Endothelial cell of umbilical vein (primary cell): ENCODE measurements around the gene UQCRH. TPM values are rescaled to one million over a fixed set of nuclear protein-coding genes. Genes with fewer than 3 reads are reported as not detected.
"Not testable (repeated sequence)": the region's sequence is repeated elsewhere in the genome, so short reads cannot be mapped to it uniquely, and the experiment has no call there.

Source experiments
- BruUV-seq: library from RNA; stranded (reverse); fragments of 400-500 nt; replicated peaks from 2 replicates; lab custom pipeline; 2021; lab: Mats Ljungman, UMichigan
- CTCF ChIA-PET: fragments of 300-600, 350-600 bp; sonication (Branson Sonifier 250); formaldehyde crosslinking; loops from one replicate; lab custom pipeline; 2021; ENCODE audit warnings: antibody characterized with exemption, inconsistent platforms; lab: Charles Lee
- POLR2A ChIA-PET: fragments of 300-600, 350-600 bp; sonication (Branson Sonifier 250); formaldehyde crosslinking; loops from one replicate; lab custom pipeline; 2021; ENCODE audit warnings: antibody characterized with exemption, inconsistent platforms; lab: Charles Lee
- DNase-seq: peaks from one replicate; pipeline ENCODE4 v3.0.0-alpha.2; 2011; ENCODE audit warnings: low read depth, low spot score
- FAIRE-seq: peaks from 2 replicates; lab custom pipeline; 2011; peaks lifted over from hg19 to GRCh38; lab: Jason Lieb, UNC
- H2AFZ ChIP-seq: 2 replicates; pipeline ENCODE4 v1.6.0; 2012; ENCODE audit warnings: low read depth, low read length, control low read depth, inconsistent platforms
- H3K27ac ChIP-seq: 2 replicates; pipeline ENCODE4 v1.5.1; 2011; ENCODE audit warnings: low read depth, mild to moderate bottlenecking, control low read depth, low read length, moderate library complexity; ENCODE audit not compliant: insufficient read depth
- H3K27me3 ChIP-seq, 2 experiments: 2 replicates each; pipeline versions ENCODE4 v1.6.0 to v1.6.1; 2011; ENCODE audit warnings: low read length in 2 of 2, mixed read lengths in 1 of 2; ENCODE audit not compliant: control insufficient read depth in 2 of 2, insufficient read depth in 2 of 2
- H3K36me3 ChIP-seq, 2 experiments: 2 replicates in 1 of 2; 3 replicates in 1 of 2; pipeline ENCODE4 v1.5.1; 2011; ENCODE audit warnings: low read length in 2 of 2, mild to moderate bottlenecking in 1 of 2, moderate library complexity in 1 of 2; ENCODE audit not compliant: control insufficient read depth in 2 of 2, insufficient read depth in 2 of 2; ENCODE audit errors: extremely low read depth in 1 of 2
- H3K4me1 ChIP-seq: 3 replicates; pipeline ENCODE4 v1.5.1; 2011; ENCODE audit warnings: mild to moderate bottlenecking, low read length; ENCODE audit not compliant: control insufficient read depth, insufficient read depth; ENCODE audit errors: extremely low read depth
- H3K4me2 ChIP-seq: 2 replicates; pipeline ENCODE4 v1.6.1; 2011; ENCODE audit warnings: low read length, control low read depth, mixed read lengths; ENCODE audit not compliant: insufficient read depth
- H3K4me3 ChIP-seq, 3 experiments: fragments of 200-600 bp in 1 of 3; sonication (generic), shearing (Covaris generic) in 1 of 3; replicated peaks in 1 of 3; 2 replicates each; pipeline ENCODE4 v1.5.1; 2011 to 2016; ENCODE audit warnings: control low read depth in 3 of 3, low read length in 3 of 3, mild to moderate bottlenecking in 2 of 3, inconsistent platforms in 1 of 3, low read depth in 1 of 3, moderate library complexity in 1 of 3; ENCODE audit not compliant: insufficient read depth in 1 of 3
- H3K79me2 ChIP-seq: 2 replicates; pipeline ENCODE4 v1.6.0; 2012; ENCODE audit warnings: low read length, inconsistent platforms; ENCODE audit not compliant: control insufficient read depth, insufficient read depth
- H3K9ac ChIP-seq: replicated peaks from 2 replicates; pipeline ENCODE3; 2011; ENCODE audit warnings: low read length, control low read depth; ENCODE audit not compliant: insufficient read depth; ENCODE audit errors: extremely low read depth
- H3K9me1 ChIP-seq: replicated peaks from 3 replicates; pipeline ENCODE4 v1.6.0; 2011; ENCODE audit warnings: mild to moderate bottlenecking, low read length; ENCODE audit not compliant: control insufficient read depth, insufficient read depth; ENCODE audit errors: extremely low read depth
- H3K9me3 ChIP-seq: replicated peaks from 2 replicates; pipeline ENCODE4 v1.5.1; 2012; ENCODE audit warnings: low read length, inconsistent platforms; ENCODE audit not compliant: control insufficient read depth, insufficient read depth
- H4K20me1 ChIP-seq: replicated peaks from 2 replicates; pipeline ENCODE3; 2011; ENCODE audit warnings: mild to moderate bottlenecking, low read length; ENCODE audit not compliant: control insufficient read depth, insufficient read depth; ENCODE audit errors: extremely low read depth
- EZH2 ChIP-seq: IDR thresholded peaks from 2 replicates; pipeline ENCODE4 v1.6.1; 2012; ENCODE audit warnings: borderline replicate concordance, low read depth, mild to moderate bottlenecking, moderate library complexity, low read length, inconsistent platforms; ENCODE audit not compliant: severe bottlenecking
- FOS ChIP-seq: IDR thresholded peaks from 2 replicates; pipeline ENCODE4 v1.6.1; 2011; ENCODE audit warnings: mild to moderate bottlenecking, low read length, moderate library complexity, borderline replicate concordance; ENCODE audit not compliant: insufficient read depth
- GATA2 ChIP-seq: IDR thresholded peaks from 2 replicates; pipeline ENCODE4 v1.7.0; 2011; ENCODE audit warnings: low read depth, mild to moderate bottlenecking, moderate library complexity, mixed read lengths, low read length; ENCODE audit not compliant: insufficient read length, insufficient read depth
- JUN ChIP-seq: IDR thresholded peaks from 2 replicates; pipeline ENCODE4 v1.6.1; 2011; ENCODE audit warnings: borderline replicate concordance, low read depth; ENCODE audit not compliant: insufficient read length, insufficient read depth
- MAX ChIP-seq: IDR thresholded peaks from 2 replicates; pipeline ENCODE4 v1.6.1; 2011; ENCODE audit not compliant: insufficient read depth, insufficient read length
- MYC ChIP-seq: IDR thresholded peaks from one replicate; pipeline ENCODE4 v1.6.1; 2011; ENCODE audit warnings: mild to moderate bottlenecking, low read depth, low read length
- POLR2A ChIP-seq: IDR thresholded peaks from 2 replicates; pipeline ENCODE4 v1.6.1; 2012; ENCODE audit warnings: low read depth, mild to moderate bottlenecking, control low read depth, low read length
- POLR2AphosphoS5 ChIP-seq: IDR thresholded peaks from 2 replicates; pipeline ENCODE4 v1.6.1; 2012; ENCODE audit warnings: low read depth, mild to moderate bottlenecking, control low read depth, low read length, moderate library complexity; ENCODE audit not compliant: insufficient read depth
- dilution Hi-C: fragments of 300-500 bp; cut with MboI; formaldehyde crosslinking; loops from one replicate; pipeline ENCODE4 v1.15.0; 2019; ENCODE audit warnings: low sequenced_read_pairs; ENCODE audit not compliant: extremely low pct_ligation_motif_present
- intact Hi-C: fragments of 100-400 bp; cut with micrococcal nuclease; formaldehyde crosslinking; loops from one replicate; pipeline ENCODE4 v1.10.0; 2022
- polyA plus RNA-seq, 4 experiments: library from polyadenylated mRNA; depleted of rRNA in 3 of 4; stranded (reverse) in 3 of 4; unstranded in 1 of 4; fragments of >200 nt; gene quantifications; 2 replicates each; pipeline versions ENCODE4 v1.2.1 to v1.2.3, GENCODE V29; 2011 to 2012; ENCODE audit warnings: missing spikeins in 1 of 4
- total RNA-seq: library from RNA; stranded (reverse); gene quantifications from 2 replicates; pipeline ENCODE4 v1.2.3, GENCODE V29; 2021
- TF ChIP-seq, protein P1 (sequence below), 2 donors: IDR thresholded peaks; 1 replicate in 1 of 2; 2 replicates in 1 of 2; pipeline ENCODE4 v1.5.1; 2011; ENCODE audit warnings: low read length in 2 of 2, mild to moderate bottlenecking in 2 of 2, moderate library complexity in 2 of 2, control low read depth in 1 of 2, inconsistent platforms in 1 of 2, low read depth in 1 of 2; ENCODE audit not compliant: insufficient read depth in 1 of 2; ENCODE audit errors: extremely low read depth in 1 of 2

UQCRH gene
- total and polyA plus RNA-seq, 2 donors (not counting 3 experiments of a cell fraction or from before 2014, with no cell fraction given), result 253 to 527 TPM

DNA sequence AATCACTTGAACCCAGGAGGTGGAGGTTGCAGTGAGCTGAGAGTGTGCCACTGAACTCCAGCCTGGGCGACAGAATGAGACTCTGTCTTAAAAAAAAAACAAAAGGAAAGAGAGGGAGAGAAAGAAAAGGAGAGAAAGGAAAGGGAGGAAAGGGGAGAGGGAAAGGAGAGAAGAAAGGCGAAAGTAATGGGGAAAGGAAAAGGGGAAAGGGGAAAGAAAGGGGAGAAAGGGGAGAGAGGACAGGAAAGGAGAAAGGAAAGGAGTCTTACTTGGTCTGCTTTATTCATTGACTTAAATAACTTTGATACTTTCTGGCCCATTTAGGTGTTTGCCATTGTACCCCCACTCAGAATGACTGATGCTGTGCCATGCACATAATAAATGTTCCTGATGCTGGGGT lies 48.9 kb downstream of the UQCRH start:
- CTCF ChIA-PET, result interaction anchor here (1.2 kb wide), 1 partner anchor 11 kb away, joined by 4 read pairs; no protein-coding TSS in a partner anchor
- Histone ChIP-seq H3K4me3 (no peak overlapping the region), H3K4me1 (no peaks in the 10 kb centered on the region), H3K4me2 (no peak overlapping the region), H2AFZ (no peak overlapping the region), H3K79me2 (no peaks in the 10 kb centered on the region), H3K9me1 (no peaks in the 10 kb centered on the region), H3K36me3 (peaks cover 20 to 26% of the 10 kb centered on the region in 2 experiments), H3K9ac (no peak overlapping the region), H4K20me1 (no peaks in the 10 kb centered on the region), H3K27me3 (no peaks in the 10 kb centered on the region), H3K9me3 (no peaks in the 10 kb centered on the region), H3K27ac (no peak overlapping the region)
- TF ChIP-seq POLR2AphosphoS5, result no peak
- no peak for TF ChIP-seq POLR2A
- no peak for TF ChIP-seq EZH2
- TF ChIP-seq, protein P1, sequence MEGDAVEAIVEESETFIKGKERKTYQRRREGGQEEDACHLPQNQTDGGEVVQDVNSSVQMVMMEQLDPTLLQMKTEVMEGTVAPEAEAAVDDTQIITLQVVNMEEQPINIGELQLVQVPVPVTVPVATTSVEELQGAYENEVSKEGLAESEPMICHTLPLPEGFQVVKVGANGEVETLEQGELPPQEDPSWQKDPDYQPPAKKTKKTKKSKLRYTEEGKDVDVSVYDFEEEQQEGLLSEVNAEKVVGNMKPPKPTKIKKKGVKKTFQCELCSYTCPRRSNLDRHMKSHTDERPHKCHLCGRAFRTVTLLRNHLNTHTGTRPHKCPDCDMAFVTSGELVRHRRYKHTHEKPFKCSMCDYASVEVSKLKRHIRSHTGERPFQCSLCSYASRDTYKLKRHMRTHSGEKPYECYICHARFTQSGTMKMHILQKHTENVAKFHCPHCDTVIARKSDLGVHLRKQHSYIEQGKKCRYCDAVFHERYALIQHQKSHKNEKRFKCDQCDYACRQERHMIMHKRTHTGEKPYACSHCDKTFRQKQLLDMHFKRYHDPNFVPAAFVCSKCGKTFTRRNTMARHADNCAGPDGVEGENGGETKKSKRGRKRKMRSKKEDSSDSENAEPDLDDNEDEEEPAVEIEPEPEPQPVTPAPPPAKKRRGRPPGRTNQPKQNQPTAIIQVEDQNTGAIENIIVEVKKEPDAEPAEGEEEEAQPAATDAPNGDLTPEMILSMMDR (IDR thresholded peaks at IDR 0.05; ENCODE audit: extremely low read depth in 1 of 2, insufficient read depth in 1 of 2, low read depth in 1 of 2, low read length in 2 of 2), result no peak
- TF ChIP-seq MAX, result no peak
- TF ChIP-seq MYC, result no peak
- no peak for TF ChIP-seq JUN
- TF ChIP-seq FOS, result no peak
- no peak for TF ChIP-seq GATA2
- dilution Hi-C loops, result no loop called here
- POLR2A ChIA-PET, result no interaction called here
- FAIRE-seq (no peak), DNase-seq (no peak)
- BruUV-seq, result no TSS peak
- intact Hi-C loops, result no loop called here

DNA sequence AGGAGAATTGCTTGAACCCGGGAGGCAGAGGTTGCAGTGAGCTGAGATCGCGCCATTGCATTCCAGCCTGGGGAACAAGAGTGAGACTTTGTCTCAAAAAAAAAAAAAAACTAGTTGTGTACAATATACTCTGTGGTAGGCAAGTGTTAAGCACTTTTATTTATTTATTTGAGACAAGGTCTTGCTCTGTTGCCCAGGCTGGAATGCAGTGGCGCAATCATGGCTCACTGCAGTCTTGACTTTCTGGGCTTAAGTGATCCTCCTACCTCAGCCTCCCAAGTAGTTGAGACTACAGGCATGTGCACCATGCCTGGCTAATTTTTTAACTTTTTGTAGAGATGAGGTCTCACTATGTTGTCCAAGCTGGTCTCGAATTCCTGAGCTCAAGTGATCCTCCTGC lies 52.4 kb downstream of the UQCRH start:
- DNase-seq, H3K9me1 ChIP-seq, H3K9ac ChIP-seq, intact Hi-C loops, H4K20me1 ChIP-seq, H3K4me1 ChIP-seq, BruUV-seq, H3K9me3 ChIP-seq, FAIRE-seq, H3K27me3 ChIP-seq, H3K4me2 ChIP-seq, dilution Hi-C loops, H3K4me3 ChIP-seq, H3K79me2 ChIP-seq, H2AFZ ChIP-seq, H3K27ac ChIP-seq: not testable (repeated sequence)
- ChIA-PET POLR2A (interaction anchor here (0.7 kb wide), 1 partner anchor 596 kb away, joined by 6 read pairs; no protein-coding TSS in a partner anchor), CTCF (interaction anchor here (2.4 kb wide), 1 partner anchor 8 kb away, joined by 11 read pairs; no protein-coding TSS in a partner anchor)
- H3K36me3 ChIP-seq, result peaks cover 15% of the 10 kb centered on the region in 2 experiments
